IMR-90 (cell line): Measurements from ENCODE around the gene MAP1LC3A.

Source experiments
- CTCF ChIP-seq: conservative IDR thresholded peaks from 2 replicates; pipeline ENCODE4 v1.5.1; 2012; ENCODE audit warnings: mild to moderate bottlenecking, low read depth, low read length, improper control_type of control experiment
- FOS ChIP-seq: fragments of 150-350 bp; IDR thresholded peaks from 2 replicates; pipeline ENCODE4 v1.6.1; 2016; ENCODE audit warnings: low read depth, low read length

DNA sequence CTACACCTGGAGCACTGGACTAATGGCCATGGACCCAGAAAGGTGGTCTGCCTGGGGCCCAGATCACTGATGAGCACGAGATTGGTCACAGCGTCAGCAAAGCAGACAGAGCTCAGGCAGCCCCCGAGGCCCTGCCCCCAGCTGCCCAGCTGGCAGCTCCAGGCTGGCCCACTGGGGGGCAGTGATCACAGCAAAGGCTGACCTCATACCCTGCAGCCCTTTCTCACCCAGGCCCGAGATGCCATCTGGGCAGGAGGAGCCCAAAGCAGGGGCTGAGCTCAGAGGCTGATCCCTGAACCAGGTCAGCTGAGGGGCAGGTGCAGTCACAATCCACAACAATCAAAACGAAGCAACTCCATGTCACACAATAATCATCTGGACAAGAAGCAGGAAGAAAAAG, 4.1 kb downstream of the MAP1LC3A start:
- TF ChIP-seq CTCF (peak; percentile 48), FOS (no peak)
